Measurements from ENCODE around the gene TUBB. TPM values are rescaled to one million over a fixed set of nuclear protein-coding genes. Genes with fewer than 3 reads are reported as not detected.

The TUBB gene
- total RNA-seq, 2 donors from 2014 or later: 80.9 to 84.4 TPM

DNA sequence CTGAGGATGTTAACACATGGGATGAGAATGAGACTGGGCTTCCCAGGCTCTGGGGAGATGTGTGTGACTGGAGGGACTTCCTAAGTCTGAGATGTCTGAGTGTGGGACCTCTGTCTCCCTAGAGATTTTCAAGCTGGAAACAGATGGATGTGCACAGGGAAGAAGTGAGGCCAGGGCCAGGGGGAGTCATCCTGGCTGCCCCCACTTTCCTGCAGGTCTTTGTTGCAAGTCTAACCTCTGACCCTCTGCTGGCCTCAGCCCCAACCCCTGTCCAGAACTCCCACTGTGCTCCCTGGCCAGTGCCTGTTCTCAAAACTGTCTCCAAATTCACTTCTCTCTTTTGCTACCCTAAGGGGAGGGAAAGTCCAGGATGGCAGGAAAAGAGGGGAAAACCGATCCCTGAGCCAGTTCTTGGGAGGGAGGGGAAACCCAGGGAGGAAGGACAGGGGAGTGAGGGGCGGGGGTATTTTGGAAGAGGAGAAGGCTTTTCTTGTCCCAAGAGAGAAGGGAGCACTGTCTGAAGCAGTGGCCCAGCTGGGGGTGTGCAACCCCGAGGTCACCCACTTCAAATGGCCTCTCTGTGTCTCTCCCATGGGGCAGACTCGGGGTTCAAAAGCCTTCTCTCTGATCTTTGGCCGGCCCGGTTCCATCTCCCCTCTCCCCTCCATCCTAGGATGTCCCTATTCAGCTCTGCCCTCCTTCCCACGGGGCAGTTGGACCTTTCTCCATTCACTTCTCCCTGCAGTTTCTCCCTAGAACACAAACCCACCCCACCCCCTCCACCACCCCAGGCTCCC lies 36.8 kb upstream of the TUBB start:
- Histone ChIP-seq H3K27ac (peak overlapping the region; percentile 9 to 98 (median 80)), H3K9me3 (no peaks in the 10 kb centered on the region), H3K36me3 (replicated peaks in 1 of 2; ENCODE audit: insufficient read depth in 1 of 2, low read depth in 2 of 2) (no peaks in the 10 kb centered on the region), H3K4me1 (peaks cover 69% of the 10 kb centered on the region), H3K27me3 (no peaks in the 10 kb centered on the region), H3K4me3 (peak overlapping the region in 1 of 2 donors; percentile 17)
- no peak for ATAC-seq
- intact Hi-C loops (cut with DNase I): loop anchor here (5.0 kb wide), 1 partner anchor 44 kb away; no protein-coding TSS in a partner anchor
- TF ChIP-seq POLR2A (IDR thresholded peaks at IDR 0.05): no peak
- TF ChIP-seq, protein P1, sequence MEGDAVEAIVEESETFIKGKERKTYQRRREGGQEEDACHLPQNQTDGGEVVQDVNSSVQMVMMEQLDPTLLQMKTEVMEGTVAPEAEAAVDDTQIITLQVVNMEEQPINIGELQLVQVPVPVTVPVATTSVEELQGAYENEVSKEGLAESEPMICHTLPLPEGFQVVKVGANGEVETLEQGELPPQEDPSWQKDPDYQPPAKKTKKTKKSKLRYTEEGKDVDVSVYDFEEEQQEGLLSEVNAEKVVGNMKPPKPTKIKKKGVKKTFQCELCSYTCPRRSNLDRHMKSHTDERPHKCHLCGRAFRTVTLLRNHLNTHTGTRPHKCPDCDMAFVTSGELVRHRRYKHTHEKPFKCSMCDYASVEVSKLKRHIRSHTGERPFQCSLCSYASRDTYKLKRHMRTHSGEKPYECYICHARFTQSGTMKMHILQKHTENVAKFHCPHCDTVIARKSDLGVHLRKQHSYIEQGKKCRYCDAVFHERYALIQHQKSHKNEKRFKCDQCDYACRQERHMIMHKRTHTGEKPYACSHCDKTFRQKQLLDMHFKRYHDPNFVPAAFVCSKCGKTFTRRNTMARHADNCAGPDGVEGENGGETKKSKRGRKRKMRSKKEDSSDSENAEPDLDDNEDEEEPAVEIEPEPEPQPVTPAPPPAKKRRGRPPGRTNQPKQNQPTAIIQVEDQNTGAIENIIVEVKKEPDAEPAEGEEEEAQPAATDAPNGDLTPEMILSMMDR (IDR thresholded peaks at IDR 0.05): no peak
- DNase-seq: no peak
- 39% methylated on average over 6 to 7 of the region's 7 CpGs for WGBS, 2 donors

DNA sequence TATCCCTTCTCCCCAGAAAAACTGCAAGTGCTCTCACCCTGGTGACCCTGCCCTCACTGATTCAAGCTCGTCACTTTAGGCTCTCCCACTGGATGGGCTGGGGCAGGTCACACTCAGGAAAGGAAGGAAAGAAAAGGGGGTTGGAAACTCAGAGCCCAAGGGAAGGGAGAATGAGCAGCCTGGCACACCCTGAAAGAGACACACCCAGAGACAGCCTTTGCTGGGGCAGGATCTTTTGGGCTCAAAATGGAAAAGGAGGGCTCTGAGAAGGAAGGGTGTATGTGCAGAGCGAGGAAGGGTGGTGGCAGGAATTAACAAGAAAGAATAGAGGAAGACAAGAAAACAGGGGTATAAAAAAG lies 36.2 kb upstream of the TUBB start:
- H3K27me3 ChIP-seq: no peaks in the 10 kb centered on the region
- H3K27ac ChIP-seq: peak overlapping the region in 3 of 4 donors; percentile 64 to 98 (median 95)
- DNase-seq (no peak), ATAC-seq (no peak)
- intact Hi-C loops (cut with DNase I): loop anchor here (5.0 kb wide), 1 partner anchor 43 kb away; no protein-coding TSS in a partner anchor
- TF ChIP-seq, protein P1 (IDR thresholded peaks at IDR 0.05): no peak
- TF ChIP-seq POLR2A (IDR thresholded peaks at IDR 0.05): no peak
- no peaks in the 10 kb centered on the region for H3K36me3 ChIP-seq (replicated peaks in 1 of 2; ENCODE audit: insufficient read depth in 1 of 2, low read depth in 2 of 2)
- 31 to 43% methylated on average over 2 of the region's 2 CpGs for WGBS, 2 donors
- no peaks in the 10 kb centered on the region for H3K9me3 ChIP-seq
- H3K4me3 ChIP-seq: peak overlapping the region in 1 of 2 donors; percentile 17
- H3K4me1 ChIP-seq: peaks cover 69% of the 10 kb centered on the region

- TF ChIP-seq, protein P1 (IDR thresholded peaks at IDR 0.05): no peak
- TF ChIP-seq POLR2A (IDR thresholded peaks at IDR 0.05): no peak
- intact Hi-C loops (cut with DNase I): loop anchor here (5.0 kb wide), 1 partner anchor 43 kb away; no protein-coding TSS in a partner anchor
- WGBS, 2 donors: 57 to 72% methylated on average over 13 to 19 of the region's 21 CpGs
- peak overlapping the region in 1 of 2 donors; percentile 17 for H3K4me3 ChIP-seq
- no peaks in the 10 kb centered on the region for H3K9me3 ChIP-seq
- no peaks in the 10 kb centered on the region for H3K36me3 ChIP-seq (replicated peaks in 1 of 2; ENCODE audit: insufficient read depth in 1 of 2, low read depth in 2 of 2)
- H3K4me1 ChIP-seq: peaks cover 69% of the 10 kb centered on the region
- peak overlapping the region; percentile 47 to 98 (median 80) for H3K27ac ChIP-seq
- ATAC-seq (no peak), DNase-seq (peak in 1 of 4 donors; percentile 57)
- H3K27me3 ChIP-seq: no peaks in the 10 kb centered on the region
Measured at GRCh38 chr6:30684386-30685156, 35.6 kb upstream of the TUBB start.

DNA sequence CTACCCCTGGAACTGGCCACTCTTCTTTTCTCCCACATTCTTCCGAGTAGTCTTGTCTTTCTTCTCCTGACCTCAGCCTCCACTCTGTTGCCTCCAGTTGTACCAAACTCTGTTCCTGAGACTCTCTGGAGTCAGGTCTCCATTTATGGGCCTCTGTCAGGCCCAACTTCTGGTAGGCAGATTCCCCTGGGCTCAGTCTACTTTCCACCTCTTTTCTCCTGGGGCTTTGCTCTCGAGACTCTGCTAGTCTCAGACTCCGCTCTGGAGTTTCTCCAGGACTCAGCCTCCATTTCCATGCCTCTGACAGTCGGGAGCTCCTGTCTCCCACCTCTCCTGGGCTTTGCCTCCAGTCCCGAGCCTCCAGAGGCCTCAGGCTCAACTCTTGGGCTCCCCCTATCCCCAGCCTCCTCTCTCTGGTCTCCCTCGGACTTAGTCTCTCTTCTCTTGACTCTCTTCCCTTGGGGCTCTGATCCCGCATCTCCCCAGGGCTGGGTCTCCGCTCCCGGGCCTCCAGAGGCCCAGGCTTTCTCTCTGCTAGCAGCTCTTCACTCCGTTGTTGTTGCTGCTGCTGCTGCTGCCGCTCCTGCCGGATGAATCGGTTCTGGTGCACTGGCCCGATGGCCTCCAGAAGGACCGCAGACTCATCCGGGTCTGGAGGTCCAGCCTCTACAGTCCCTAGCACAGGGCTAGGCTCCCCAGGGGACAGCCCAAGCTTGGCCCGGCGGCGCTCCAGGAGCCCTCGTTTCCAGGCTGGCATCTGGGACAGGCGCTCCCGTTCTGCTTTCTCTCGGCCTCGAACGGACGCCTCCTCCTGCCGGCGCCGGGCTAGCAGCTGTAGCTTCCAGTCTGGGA lies 34.8 kb upstream of the TUBB start:
- intact Hi-C loops (cut with DNase I): no loop called here
- H3K4me1 ChIP-seq: peaks cover 69% of the 10 kb centered on the region
- TF ChIP-seq, protein P1 (IDR thresholded peaks at IDR 0.05): no peak
- TF ChIP-seq POLR2A (IDR thresholded peaks at IDR 0.05): no peak
- no peak for ATAC-seq
- H3K4me3 ChIP-seq: peak overlapping the region in 1 of 2 donors; percentile 68
- H3K36me3 ChIP-seq (replicated peaks in 1 of 2; ENCODE audit: insufficient read depth in 1 of 2, low read depth in 2 of 2): no peaks in the 10 kb centered on the region
- DNase-seq: no peak
- 55 to 79% methylated on average over 19 to 29 of the region's 29 CpGs for WGBS, 2 donors
- H3K9me3 ChIP-seq: no peaks in the 10 kb centered on the region
- H3K27ac ChIP-seq: peak overlapping the region in 3 of 4 donors; percentile 90 to 98 (median 95)
- H3K27me3 ChIP-seq: no peaks in the 10 kb centered on the region

All from body of pancreas (tissue), 4 donors.